ENCODE results near the gene SCAANT1. TPM values are rescaled to one million over a fixed set of nuclear protein-coding genes. Genes with fewer than 3 reads are reported as not detected.

The SCAANT1 gene
- total RNA-seq (not detected), polyA plus RNA-seq (ENCODE audit: insufficient read depth in 1 of 8, insufficient read length in 8 of 8, low replicate concordance in 1 of 8) (1 to 10 TPM in 1 of 8 donors, under 1 TPM in 1, not detected in 6; 0.53 to 1.4 TPM)
- long read RNA-seq, donor 1, result 0 reads
- long read RNA-seq, donor 2, result 0 reads
- long read RNA-seq, donor 3, result 0 reads
- long read RNA-seq, donor 4, result 0 reads
- long read RNA-seq, donor 5, result 0 reads
- long read RNA-seq, donor 6, result 0 reads
- long read RNA-seq, donor 7, result 0 reads
- long read RNA-seq, donor 8, result 0 reads
- long read RNA-seq, donor 9, result 0 reads
- long read RNA-seq, donor 10, result 0 reads
- long read RNA-seq, donor 11, result 0 reads

GRCh38 chr3:63911873-63912767 is at the start of gene SCAANT1:
TSS of gene SCAANT1 (minus strand) at chr3:63912383.
- no peaks in the 10 kb centered on the region for H3K9me3 ChIP-seq (replicated peaks; ENCODE audit: control insufficient read depth, low read depth, low read length)
- DNase-seq, result peak; percentile 97
- WGBS (ENCODE audit: insufficient coverage), result under 1% methylated on average over 108 of the region's 115 CpGs
- H3K27me3 ChIP-seq (ENCODE audit: control insufficient read depth, insufficient read depth, low read length), result no peaks in the 10 kb centered on the region
- peaks cover 10% of the 10 kb centered on the region for H3K4me1 ChIP-seq (ENCODE audit: control insufficient read depth, insufficient read depth, low read length)
- H3K4me3 ChIP-seq (ENCODE audit: low read length), result peak within 1 kb of the TSS; percentile 65
- H3K27ac ChIP-seq (ENCODE audit: low read length), result peak within 1 kb of the TSS; percentile 88
- H3K36me3 ChIP-seq (ENCODE audit: control insufficient read depth, insufficient read depth, low read length), result peaks cover 6% of the 10 kb centered on the region

GRCh38 chr3:63961891-63962290 is 49.7 kb upstream of the SCAANT1 start:
- peak; percentile 29 for DNase-seq
- no peak overlapping the region for H3K27ac ChIP-seq (ENCODE audit: low read length)
- WGBS (ENCODE audit: insufficient coverage), result no CpG with 5 or more reads among the region's 2 CpGs
- H3K4me1 ChIP-seq (ENCODE audit: control insufficient read depth, insufficient read depth, low read length), result peaks cover 4% of the 10 kb centered on the region
- H3K9me3 ChIP-seq (replicated peaks; ENCODE audit: control insufficient read depth, low read depth, low read length), result no peaks in the 10 kb centered on the region
- no peaks in the 10 kb centered on the region for H3K36me3 ChIP-seq (ENCODE audit: control insufficient read depth, insufficient read depth, low read length)
- H3K4me3 ChIP-seq (ENCODE audit: low read length), result no peak overlapping the region
- H3K27me3 ChIP-seq (ENCODE audit: control insufficient read depth, insufficient read depth, low read length), result no peaks in the 10 kb centered on the region

- Histone ChIP-seq H3K27ac (ENCODE audit: low read length) (peak overlapping the region; percentile 73), H3K4me3 (ENCODE audit: low read length) (peak overlapping the region; percentile 16), H3K27me3 (ENCODE audit: control insufficient read depth, insufficient read depth, low read length) (no peaks in the 10 kb centered on the region), H3K4me1 (ENCODE audit: control insufficient read depth, insufficient read depth, low read length) (peaks cover 4% of the 10 kb centered on the region), H3K9me3 (replicated peaks; ENCODE audit: control insufficient read depth, low read depth, low read length) (no peaks in the 10 kb centered on the region), H3K36me3 (ENCODE audit: control insufficient read depth, insufficient read depth, low read length) (no peaks in the 10 kb centered on the region)
- WGBS (ENCODE audit: insufficient coverage), result 31% methylated on average over 6 of the region's 6 CpGs
- DNase-seq, result peak; percentile 85
Measured at GRCh38 chr3:63960048-63960711, 48.0 kb upstream of the SCAANT1 start.

GRCh38 chr3:63959146-63959545 is 47.0 kb upstream of the SCAANT1 start:
- H3K27me3 ChIP-seq (ENCODE audit: control insufficient read depth, insufficient read depth, low read length), result no peaks in the 10 kb centered on the region
- H3K9me3 ChIP-seq (replicated peaks; ENCODE audit: control insufficient read depth, low read depth, low read length), result no peaks in the 10 kb centered on the region
- peak; percentile 64 for DNase-seq
- H3K36me3 ChIP-seq (ENCODE audit: control insufficient read depth, insufficient read depth, low read length), result peaks cover 2% of the 10 kb centered on the region
- H3K4me1 ChIP-seq (ENCODE audit: control insufficient read depth, insufficient read depth, low read length), result peaks cover 4% of the 10 kb centered on the region
- WGBS (ENCODE audit: insufficient coverage), result 0% methylated on average over 1 of the region's 3 CpGs
- no peak overlapping the region for H3K4me3 ChIP-seq (ENCODE audit: low read length)
- H3K27ac ChIP-seq (ENCODE audit: low read length), result no peak overlapping the region

GRCh38 chr3:63955830-63956545 is 43.8 kb upstream of the SCAANT1 start:
- Histone ChIP-seq H3K27me3 (ENCODE audit: control insufficient read depth, insufficient read depth, low read length) (no peaks in the 10 kb centered on the region), H3K9me3 (replicated peaks; ENCODE audit: control insufficient read depth, low read depth, low read length) (no peaks in the 10 kb centered on the region), H3K27ac (ENCODE audit: low read length) (no peak overlapping the region), H3K4me1 (ENCODE audit: control insufficient read depth, insufficient read depth, low read length) (peaks cover 4% of the 10 kb centered on the region), H3K36me3 (ENCODE audit: control insufficient read depth, insufficient read depth, low read length) (peaks cover 11% of the 10 kb centered on the region), H3K4me3 (ENCODE audit: low read length) (no peak overlapping the region)
- WGBS (ENCODE audit: insufficient coverage), result 89% methylated on average over 9 of the region's 13 CpGs
- no peak for DNase-seq

DNA sequence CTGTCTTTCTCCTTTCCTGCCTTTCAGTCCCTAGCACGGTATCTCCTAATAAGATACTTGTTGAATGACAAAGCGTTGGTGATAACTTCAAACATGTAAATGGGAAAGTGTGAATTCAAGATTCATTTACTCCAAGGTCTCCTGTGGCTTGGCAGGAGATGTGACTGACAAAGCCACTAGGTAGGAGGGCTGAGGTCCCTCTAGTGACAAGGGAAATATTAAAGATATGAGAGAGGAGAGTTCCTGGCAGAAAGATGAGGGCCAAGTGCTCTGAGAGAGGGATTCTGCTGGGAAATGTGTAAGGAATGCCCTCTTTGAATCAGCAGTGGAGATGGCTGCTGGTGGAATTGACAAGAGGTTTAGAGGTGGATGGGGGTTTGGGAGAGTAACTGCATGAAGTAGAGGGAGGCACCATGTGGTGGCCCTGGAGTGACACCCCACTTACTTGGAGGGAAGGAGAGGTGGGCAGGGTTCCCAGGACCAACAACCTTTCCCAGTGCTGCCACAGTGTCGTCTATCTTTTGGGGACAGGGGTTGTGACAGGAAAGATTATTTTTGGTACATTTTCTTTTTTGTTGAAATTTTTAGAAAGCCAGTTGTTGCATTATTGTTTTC is 43.0 kb upstream of the SCAANT1 start:
- no peak overlapping the region for H3K4me3 ChIP-seq (ENCODE audit: low read length)
- 100% methylated on average over 1 of the region's 3 CpGs for WGBS (ENCODE audit: insufficient coverage)
- no peak overlapping the region for H3K27ac ChIP-seq (ENCODE audit: low read length)
- no peaks in the 10 kb centered on the region for H3K27me3 ChIP-seq (ENCODE audit: control insufficient read depth, insufficient read depth, low read length)
- H3K4me1 ChIP-seq (ENCODE audit: control insufficient read depth, insufficient read depth, low read length), result peaks cover 2% of the 10 kb centered on the region
- H3K36me3 ChIP-seq (ENCODE audit: control insufficient read depth, insufficient read depth, low read length), result peaks cover 11% of the 10 kb centered on the region
- DNase-seq, result no peak
- no peaks in the 10 kb centered on the region for H3K9me3 ChIP-seq (replicated peaks; ENCODE audit: control insufficient read depth, low read depth, low read length)

DNA sequence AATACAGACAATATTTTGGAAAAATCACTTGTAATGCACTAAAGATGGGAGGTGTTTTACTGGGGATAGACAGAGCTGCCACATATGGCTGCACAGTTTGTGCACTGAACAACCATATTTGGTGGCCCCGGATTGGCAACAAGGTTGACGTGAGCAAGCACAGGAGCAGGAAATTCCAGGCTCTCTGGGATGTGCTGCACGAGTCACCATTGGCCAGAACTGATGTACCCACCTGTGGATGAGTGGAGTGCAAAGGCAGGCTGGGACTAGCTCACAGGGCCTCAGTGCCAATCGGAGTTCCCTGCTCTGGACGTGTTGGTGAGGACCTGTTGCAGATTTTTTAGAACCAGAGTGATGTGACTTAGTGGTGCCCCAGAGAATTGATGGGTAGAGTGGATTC is 42.0 kb upstream of the SCAANT1 start:
- H3K27me3 ChIP-seq (ENCODE audit: control insufficient read depth, insufficient read depth, low read length), result no peaks in the 10 kb centered on the region
- DNase-seq, result no peak
- H3K9me3 ChIP-seq (replicated peaks; ENCODE audit: control insufficient read depth, low read depth, low read length), result no peaks in the 10 kb centered on the region
- no peaks in the 10 kb centered on the region for H3K4me1 ChIP-seq (ENCODE audit: control insufficient read depth, insufficient read depth, low read length)
- 91% methylated on average over 4 of the region's 5 CpGs for WGBS (ENCODE audit: insufficient coverage)
- no peak overlapping the region for H3K27ac ChIP-seq (ENCODE audit: low read length)
- H3K36me3 ChIP-seq (ENCODE audit: control insufficient read depth, insufficient read depth, low read length), result peaks cover 11% of the 10 kb centered on the region
- no peak overlapping the region for H3K4me3 ChIP-seq (ENCODE audit: low read length)

GRCh38 chr3:63952248-63952594 is 40.0 kb upstream of the SCAANT1 start:
- no CpG with 5 or more reads among the region's 2 CpGs for WGBS (ENCODE audit: insufficient coverage)
- Histone ChIP-seq H3K4me1 (ENCODE audit: control insufficient read depth, insufficient read depth, low read length) (peaks cover 2% of the 10 kb centered on the region), H3K9me3 (replicated peaks; ENCODE audit: control insufficient read depth, low read depth, low read length) (no peaks in the 10 kb centered on the region), H3K36me3 (ENCODE audit: control insufficient read depth, insufficient read depth, low read length) (peaks cover 11% of the 10 kb centered on the region), H3K27ac (ENCODE audit: low read length) (no peak overlapping the region), H3K4me3 (ENCODE audit: low read length) (no peak overlapping the region), H3K27me3 (ENCODE audit: control insufficient read depth, insufficient read depth, low read length) (no peaks in the 10 kb centered on the region)
- DNase-seq, result no peak

- peaks cover 11% of the 10 kb centered on the region for H3K36me3 ChIP-seq (ENCODE audit: control insufficient read depth, insufficient read depth, low read length)
- peaks cover 2% of the 10 kb centered on the region for H3K4me1 ChIP-seq (ENCODE audit: control insufficient read depth, insufficient read depth, low read length)
- no CpG with 5 or more reads among the region's 1 CpG for WGBS (ENCODE audit: insufficient coverage)
- no peak overlapping the region for H3K4me3 ChIP-seq (ENCODE audit: low read length)
- H3K27ac ChIP-seq (ENCODE audit: low read length), result no peak overlapping the region
- no peaks in the 10 kb centered on the region for H3K27me3 ChIP-seq (ENCODE audit: control insufficient read depth, insufficient read depth, low read length)
- DNase-seq, result no peak
- H3K9me3 ChIP-seq (replicated peaks; ENCODE audit: control insufficient read depth, low read depth, low read length), result no peaks in the 10 kb centered on the region
Measured at GRCh38 chr3:63951492-63952247, 39.5 kb upstream of the SCAANT1 start.

Measured in muscle of leg (tissue), 16 donors.